Measurements from ENCODE around the gene ELOVL3.
A peak's percentile ranks its signal among the peaks of the same experiment; 100 is the strongest.
"Not testable (repeated sequence)": the region's sequence is repeated elsewhere in the genome, so short reads cannot be mapped to it uniquely, and the experiment has no call there.

ELOVL3 gene

GRCh38 chr10:102229810-102230263, 3.7 kb downstream of the ELOVL3 start:
- DNase-seq = peak; percentile 88

- DNase-seq = peak; percentile 82
Observed at GRCh38 chr10:102230264-102230860, 4.3 kb downstream of the ELOVL3 start.

GRCh38 chr10:102230861-102231356, 4.8 kb downstream of the ELOVL3 start:
- no peak for DNase-seq

GRCh38 chr10:102231357-102232318, 5.5 kb downstream of the ELOVL3 start:
- DNase-seq = no peak

- DNase-seq = no peak
Observed at GRCh38 chr10:102233997-102234396, 7.9 kb downstream of the ELOVL3 start.

GRCh38 chr10:102234888-102235597, 8.9 kb downstream of the ELOVL3 start:
- DNase-seq = peak; percentile 53

GRCh38 chr10:102235598-102235920, 9.5 kb downstream of the ELOVL3 start:
- no peak for DNase-seq

- DNase-seq = no peak
Observed at GRCh38 chr10:102236006-102236405, 9.9 kb downstream of the ELOVL3 start.

- DNase-seq = no peak
Observed at GRCh38 chr10:102237711-102238252, 11.7 kb downstream of the ELOVL3 start.

GRCh38 chr10:102240467-102241031, 14.4 kb downstream of the ELOVL3 start:
- no peak for DNase-seq

GRCh38 chr10:102241032-102241443, 14.9 kb downstream of the ELOVL3 start:
- DNase-seq = no peak

GRCh38 chr10:102241444-102242117, 15.5 kb downstream of the ELOVL3 start, which contains the start of gene PITX3:
Gene PITX3 (minus strand): TSS chr10:102241512. CDS start chr10:102232080, 9,432 bp downstream.
- peak; percentile 98 for DNase-seq

- no peak for DNase-seq
Observed at GRCh38 chr10:102242118-102242485, 16.0 kb downstream of the ELOVL3 start.

- DNase-seq = no peak
Observed at GRCh38 chr10:102243309-102243708, 17.2 kb downstream of the ELOVL3 start.

GRCh38 chr10:102245082-102245931, 19.2 kb downstream of the ELOVL3 start, which contains the start of gene GBF1:
Gene GBF1 (plus strand): TSS chr10:102245532. CDS start chr10:102258939, 13,407 bp downstream.
- peak; percentile 96 for DNase-seq

- DNase-seq = no peak
Observed at GRCh38 chr10:102245932-102246251, 19.8 kb downstream of the ELOVL3 start.

GRCh38 chr10:102246261-102246660, 20.2 kb downstream of the ELOVL3 start:
- DNase-seq = no peak

GRCh38 chr10:102247734-102248133, 21.6 kb downstream of the ELOVL3 start:
- DNase-seq = no peak

GRCh38 chr10:102252508-102252907, 26.4 kb downstream of the ELOVL3 start:
- not testable (repeated sequence) for DNase-seq

GRCh38 chr10:102254426-102254825, 28.3 kb downstream of the ELOVL3 start:
- DNase-seq = no peak

- DNase-seq = no peak
Observed at GRCh38 chr10:102255404-102255803, 29.3 kb downstream of the ELOVL3 start.

Data from femur (tissue), 1 donor.